HL-60 (cell line): Measurements from ENCODE around the gene FNDC3B.
"Not testable (repeated sequence)": the region's sequence is repeated elsewhere in the genome, so short reads cannot be mapped to it uniquely, and the experiment has no call there.

Experiments used
- DNase-seq, 2 experiments: peaks; one replicate each; pipeline ENCODE4 v3.0.0-alpha.2; 2010 to 2020; ENCODE audit warnings: low read depth in 1 of 2, low spot score in 1 of 2
- H3K27ac ChIP-seq: fragments of 250-450 bp; sonication (Bioruptor Pico); replicated peaks from 2 replicates; pipeline ENCODE4 v1.5.1; 2020; ENCODE audit warnings: mild to moderate bottlenecking, moderate library complexity
- H3K27me3 ChIP-seq: fragments of 250-450 bp; sonication (Bioruptor Pico); 2 replicates; pipeline ENCODE4 v1.5.1; 2021; ENCODE audit warnings: mild to moderate bottlenecking, moderate library complexity; ENCODE audit not compliant: insufficient read depth, poor library complexity, severe bottlenecking
- H3K4me3 ChIP-seq: replicated peaks from 2 replicates; pipeline ENCODE4 v1.5.1; 2011; ENCODE audit warnings: mild to moderate bottlenecking, control low read depth, low read length; ENCODE audit not compliant: insufficient read depth
- CTCF ChIP-seq: IDR thresholded peaks from one replicate; pipeline ENCODE4 v1.5.1; 2011; ENCODE audit warnings: low read length, control low read depth, inconsistent platforms; ENCODE audit not compliant: insufficient read depth
- GABPA ChIP-seq: IDR thresholded peaks from 2 replicates; pipeline ENCODE4 v1.6.1; 2012; ENCODE audit warnings: low read depth
- POLR2AphosphoS5 ChIP-seq: IDR thresholded peaks from 2 replicates; pipeline ENCODE4 v1.6.1; 2012; ENCODE audit warnings: low read depth
- REST ChIP-seq: IDR thresholded peaks from 2 replicates; pipeline ENCODE4 v1.6.1; 2012; ENCODE audit warnings: low read depth; ENCODE audit not compliant: insufficient replicate concordance
- SPI1 ChIP-seq: IDR thresholded peaks from 2 replicates; pipeline ENCODE4 v1.6.1; 2012; ENCODE audit warnings: low read depth, mild to moderate bottlenecking, borderline replicate concordance

The FNDC3B gene

GRCh38 chr3:171996178-171996817 lies 43.1 kb upstream of the FNDC3B start:
- TF ChIP-seq CTCF (no peak), SPI1 (no peak), GABPA (no peak), POLR2AphosphoS5 (no peak), REST (no peak)
- Histone ChIP-seq H3K4me3 (no peak overlapping the region), H3K27me3 (no peaks in the 10 kb centered on the region), H3K27ac (0 out of 2 replicates have a peak overlapping the region, but pooled peaks have one; percentile 1)
- no peak for DNase-seq

- DNase-seq: not testable (repeated sequence)
Measured at GRCh38 chr3:171998731-171999130, 40.6 kb upstream of the FNDC3B start.

GRCh38 chr3:172001616-172002015 lies 37.8 kb upstream of the FNDC3B start:
- H3K27me3 ChIP-seq, DNase-seq, H3K27ac ChIP-seq, H3K4me3 ChIP-seq: not testable (repeated sequence)

More at GRCh38 chr3:171998731-171999130, 40.6 kb upstream of the FNDC3B start:
- not testable (repeated sequence) for H3K4me3 ChIP-seq, H3K27ac ChIP-seq, H3K27me3 ChIP-seq

GRCh38 chr3:172002512-172003078 lies 36.8 kb upstream of the FNDC3B start:
- DNase-seq: no peak
- no peaks in the 10 kb centered on the region for H3K27me3 ChIP-seq
- no peak overlapping the region for H3K27ac ChIP-seq
- H3K4me3 ChIP-seq: no peak overlapping the region
- TF ChIP-seq CTCF: no peak
- no peak for TF ChIP-seq POLR2AphosphoS5
- TF ChIP-seq GABPA: no peak
- no peak for TF ChIP-seq REST
- no peak for TF ChIP-seq SPI1

GRCh38 chr3:172003146-172003545 lies 36.2 kb upstream of the FNDC3B start:
- Histone ChIP-seq H3K27me3 (no peaks in the 10 kb centered on the region), H3K4me3 (no peak overlapping the region), H3K27ac (no peak overlapping the region)
- TF ChIP-seq CTCF: no peak
- no peak for TF ChIP-seq GABPA
- no peak for TF ChIP-seq SPI1
- TF ChIP-seq POLR2AphosphoS5: no peak
- no peak for TF ChIP-seq REST
- no peak for DNase-seq
